HepG2 (cell line): ENCODE measurements around the gene DNAJB11. TPM values are rescaled to one million over a fixed set of nuclear protein-coding genes. Genes with fewer than 3 reads are reported as not detected.

Source experiments
- ARID2 ChIP-seq: sonication (generic); formaldehyde crosslinking; IDR thresholded peaks from 2 replicates; pipeline ENCODE4 v1.8.1; 2022; ENCODE audit warnings: mild to moderate bottlenecking, missing genetic modification reagents, borderline replicate concordance
- CCAR2 ChIP-seq: fragments of 200-400 bp; formaldehyde crosslinking; optimal IDR thresholded peaks from 2 replicates; pipeline ENCODE3; 2018; ENCODE audit warnings: low read depth, mild to moderate bottlenecking, low read length, moderate library complexity
- EED ChIP-seq: sonication (generic); formaldehyde crosslinking; IDR thresholded peaks from 2 replicates; pipeline ENCODE4 v1.5.0; 2020; ENCODE audit warnings: mild to moderate bottlenecking, missing genetic modification reagents
- FOXJ3 ChIP-seq: sonication (generic); formaldehyde crosslinking; IDR thresholded peaks from 2 replicates; pipeline ENCODE4 v1.4.0; 2020; ENCODE audit warnings: missing genetic modification reagents, mild to moderate bottlenecking, borderline replicate concordance
- GATAD2A ChIP-seq: IDR thresholded peaks from 2 replicates; pipeline ENCODE4 v1.6.1; 2016
- GPN1 ChIP-seq: sonication (generic); formaldehyde crosslinking; IDR thresholded peaks from 2 replicates; pipeline ENCODE4 v1.5.1; 2020; ENCODE audit warnings: missing genetic modification reagents, borderline replicate concordance
- HNF4A ChIP-seq: sonication (generic); formaldehyde crosslinking; IDR thresholded peaks from 2 replicates; pipeline ENCODE4 v1.4.0; 2020; ENCODE audit warnings: missing genetic modification reagents
- ISX ChIP-seq: sonication (generic); formaldehyde crosslinking; conservative IDR thresholded peaks from 2 replicates; pipeline ENCODE4 v1.5.0; 2020; ENCODE audit warnings: missing genetic modification reagents
- MED1 ChIP-seq: sonication (generic); formaldehyde crosslinking; IDR thresholded peaks from 2 replicates; pipeline ENCODE4 v1.4.0; 2020; ENCODE audit warnings: missing genetic modification reagents
- MTA1 ChIP-seq: sonication (generic); formaldehyde crosslinking; IDR thresholded peaks from 2 replicates; pipeline ENCODE4 v1.4.0; 2020; ENCODE audit warnings: missing genetic modification reagents, mild to moderate bottlenecking, borderline replicate concordance
- NCOA5 ChIP-seq: sonication (generic); formaldehyde crosslinking; IDR thresholded peaks from 2 replicates; pipeline ENCODE4 v1.4.0; 2020; ENCODE audit warnings: missing genetic modification reagents
- WIZ ChIP-seq: sonication (generic); formaldehyde crosslinking; IDR thresholded peaks from 2 replicates; pipeline ENCODE4 v1.5.1; 2020; ENCODE audit warnings: mild to moderate bottlenecking, missing genetic modification reagents
- ZNF263 ChIP-seq: sonication (generic); formaldehyde crosslinking; IDR thresholded peaks from 2 replicates; pipeline ENCODE4 v1.4.0; 2020; ENCODE audit warnings: missing genetic modification reagents
- ZNF430 ChIP-seq: sonication (generic); formaldehyde crosslinking; IDR thresholded peaks from 2 replicates; pipeline ENCODE4 v1.9.0; 2021; ENCODE audit warnings: mild to moderate bottlenecking, missing genetic modification reagents
- ZNF546 ChIP-seq: sonication (generic); formaldehyde crosslinking; conservative IDR thresholded peaks from 2 replicates; pipeline ENCODE4 v1.8.1; 2023; ENCODE audit warnings: mild to moderate bottlenecking, missing genetic modification reagents
- ZNF781 ChIP-seq: sonication (generic); formaldehyde crosslinking; IDR thresholded peaks from 2 replicates; pipeline ENCODE4 v1.5.1; 2020; ENCODE audit warnings: borderline replicate concordance, mild to moderate bottlenecking, missing genetic modification reagents; ENCODE audit errors: not compliant biosample characterization
- ZNF878 ChIP-seq: sonication (generic); formaldehyde crosslinking; IDR thresholded peaks from 2 replicates; pipeline ENCODE4 v1.8.1; 2023; ENCODE audit warnings: mild to moderate bottlenecking, missing genetic modification reagents, moderate library complexity
- polyA plus RNA-seq, 8 experiments: library from polyadenylated mRNA; depleted of rRNA in 3 of 8; stranded (reverse) in 7 of 8; unstranded in 1 of 8; fragments of >200 nt; fragmentation: Illumina TruSeq in 4 of 8; extraction: Trizol in 4 of 8; gene quantifications; 2 replicates each; pipeline versions ENCODE4 v1.2.1 to v1.2.3, GENCODE V29; 2011 to 2016; ENCODE audit warnings: low read depth in 4 of 8, missing spikeins in 1 of 8, mixed read lengths in 1 of 8; ENCODE audit not compliant: insufficient read depth in 1 of 8
- total RNA-seq, 5 experiments: library from RNA; depleted of rRNA; stranded (reverse); fragments of >200 nt; fragmentation: Illumina TruSeq; extraction: Trizol; gene quantifications; 2 replicates each; pipeline ENCODE4 v1.2.3, GENCODE V29; 2016; ENCODE audit warnings: low read depth in 1 of 5
- TF ChIP-seq, protein P1 (sequence below): sonication (generic); formaldehyde crosslinking; IDR thresholded peaks from 2 replicates; pipeline ENCODE4 v1.4.0; 2020; ENCODE audit warnings: mild to moderate bottlenecking, missing genetic modification reagents
- TF ChIP-seq, protein P2 (sequence below): sonication (generic); formaldehyde crosslinking; IDR thresholded peaks from 2 replicates; pipeline ENCODE4 v1.4.0; 2020; ENCODE audit warnings: missing genetic modification reagents
- TF ChIP-seq, protein P3 (sequence below): sonication (generic); formaldehyde crosslinking; IDR thresholded peaks from 2 replicates; pipeline ENCODE4 v1.9.0; 2021; ENCODE audit warnings: missing genetic modification reagents, mild to moderate bottlenecking, borderline replicate concordance

The DNAJB11 gene
- total and polyA plus RNA-seq, 2 of the 13 experiments (the other 11 are each of a cell fraction or from before 2014, with no cell fraction given) = 41.0 to 132 TPM

GRCh38 chr3:186594591-186595113 is 24.1 kb downstream of the DNAJB11 start (continued):
- TF ChIP-seq MTA1 (peak; percentile 17; the same call in 1 of the 2 replicates), ZNF878 (CRISPR knock-in tag) (no peak), ARID2 (CRISPR knock-in tag) (no peak), ZNF263 (peak; percentile 23; the same call in 1 of the 2 replicates), HNF4A (peak; percentile 49; the same call in 1 of the 2 replicates), ISX (CRISPR knock-in tag) (no peak), ZNF546 (CRISPR knock-in tag) (no peak), GATAD2A (CRISPR knock-in tag) (peak; percentile 46), NCOA5 (CRISPR knock-in tag) (no peak), ZNF430 (no peak), WIZ (CRISPR knock-in tag) (no peak), ZNF781 (CRISPR knock-in tag) (no peak), EED (CRISPR knock-in tag) (no peak), GPN1 (CRISPR knock-in tag) (no peak), FOXJ3 (no peak), CCAR2 (no peak), MED1 (peak; percentile 75; the same call in 1 of the 2 replicates)
- TF ChIP-seq, protein P1, sequence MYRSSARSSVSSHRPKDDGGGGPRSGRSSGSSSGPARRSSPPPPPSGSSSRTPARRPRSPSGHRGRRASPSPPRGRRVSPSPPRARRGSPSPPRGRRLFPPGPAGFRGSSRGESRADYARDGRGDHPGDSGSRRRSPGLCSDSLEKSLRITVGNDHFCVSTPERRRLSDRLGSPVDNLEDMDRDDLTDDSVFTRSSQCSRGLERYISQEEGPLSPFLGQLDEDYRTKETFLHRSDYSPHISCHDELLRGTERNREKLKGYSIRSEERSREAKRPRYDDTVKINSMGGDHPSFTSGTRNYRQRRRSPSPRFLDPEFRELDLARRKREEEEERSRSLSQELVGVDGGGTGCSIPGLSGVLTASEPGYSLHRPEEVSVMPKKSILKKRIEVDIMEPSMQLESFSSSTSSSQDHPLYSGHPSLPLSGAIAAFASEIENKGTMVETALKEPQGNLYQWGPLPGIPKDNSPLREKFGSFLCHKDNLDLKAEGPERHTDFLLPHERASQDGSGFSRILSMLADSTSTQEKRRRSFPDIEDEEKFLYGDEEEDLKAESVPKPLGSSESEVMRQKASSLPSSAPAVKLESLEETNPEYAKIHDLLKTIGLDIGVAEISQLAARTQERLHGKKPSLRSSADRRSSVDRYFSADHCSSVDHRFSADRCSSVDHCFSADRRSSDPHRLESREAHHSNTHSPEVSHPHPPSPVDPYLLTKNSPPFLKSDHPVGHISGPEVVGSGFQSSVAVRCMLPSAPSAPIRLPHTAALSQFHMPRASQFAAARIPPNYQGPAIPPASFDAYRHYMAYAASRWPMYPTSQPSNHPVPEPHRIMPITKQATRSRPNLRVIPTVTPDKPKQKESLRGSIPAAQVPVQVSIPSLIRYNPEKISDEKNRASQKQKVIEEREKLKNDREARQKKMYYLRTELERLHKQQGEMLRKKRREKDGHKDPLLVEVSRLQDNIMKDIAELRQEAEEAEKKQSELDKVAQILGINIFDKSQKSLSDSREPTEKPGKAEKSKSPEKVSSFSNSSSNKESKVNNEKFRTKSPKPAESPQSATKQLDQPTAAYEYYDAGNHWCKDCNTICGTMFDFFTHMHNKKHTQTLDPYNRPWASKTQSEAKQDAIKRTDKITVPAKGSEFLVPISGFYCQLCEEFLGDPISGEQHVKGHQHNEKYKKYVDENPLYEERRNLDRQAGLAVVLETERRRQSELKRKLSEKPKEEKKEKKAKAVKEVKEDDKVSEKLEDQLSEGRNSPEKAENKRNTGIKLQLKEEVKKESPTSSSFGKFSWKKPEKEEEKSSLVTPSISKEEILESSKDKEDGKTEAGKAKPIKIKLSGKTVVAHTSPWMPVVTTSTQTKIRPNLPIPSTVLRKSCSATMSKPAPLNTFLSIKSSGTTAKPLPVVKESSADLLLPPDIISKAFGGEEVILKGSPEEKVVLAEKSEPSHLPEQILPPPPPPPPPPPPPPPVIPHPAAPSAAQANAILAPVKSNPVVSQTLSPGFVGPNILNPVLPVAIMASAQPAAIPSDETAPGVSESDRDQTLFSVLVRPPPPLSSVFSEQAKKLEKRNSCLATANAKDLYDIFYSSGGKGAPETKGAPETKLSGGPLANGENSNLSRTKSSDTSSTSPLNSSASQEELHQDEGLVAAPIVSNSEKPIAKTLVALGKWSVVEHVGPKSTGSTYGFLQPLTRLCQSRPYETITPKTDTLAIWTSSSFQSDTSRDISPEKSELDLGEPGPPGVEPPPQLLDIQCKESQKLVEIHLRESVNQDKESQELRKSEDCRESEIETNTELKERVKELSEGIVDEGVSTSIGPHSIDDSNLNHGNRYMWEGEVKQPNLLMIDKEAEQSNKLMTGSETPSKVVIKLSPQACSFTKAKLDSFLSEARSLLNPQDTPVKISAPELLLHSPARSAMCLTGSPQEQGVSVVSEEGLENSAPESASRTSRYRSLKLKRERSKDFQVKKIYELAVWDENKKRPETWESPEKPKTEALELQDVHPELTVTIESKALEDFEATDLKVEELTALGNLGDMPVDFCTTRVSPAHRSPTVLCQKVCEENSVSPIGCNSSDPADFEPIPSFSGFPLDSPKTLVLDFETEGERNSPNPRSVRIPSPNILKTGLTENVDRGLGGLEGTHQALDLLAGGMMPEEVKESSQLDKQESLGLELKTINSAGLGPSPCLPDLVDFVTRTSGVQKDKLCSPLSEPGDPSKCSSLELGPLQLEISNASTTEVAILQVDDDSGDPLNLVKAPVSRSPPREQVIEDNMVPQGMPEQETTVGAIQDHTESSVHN (CRISPR knock-in tag) = no peak
- TF ChIP-seq, protein P2, sequence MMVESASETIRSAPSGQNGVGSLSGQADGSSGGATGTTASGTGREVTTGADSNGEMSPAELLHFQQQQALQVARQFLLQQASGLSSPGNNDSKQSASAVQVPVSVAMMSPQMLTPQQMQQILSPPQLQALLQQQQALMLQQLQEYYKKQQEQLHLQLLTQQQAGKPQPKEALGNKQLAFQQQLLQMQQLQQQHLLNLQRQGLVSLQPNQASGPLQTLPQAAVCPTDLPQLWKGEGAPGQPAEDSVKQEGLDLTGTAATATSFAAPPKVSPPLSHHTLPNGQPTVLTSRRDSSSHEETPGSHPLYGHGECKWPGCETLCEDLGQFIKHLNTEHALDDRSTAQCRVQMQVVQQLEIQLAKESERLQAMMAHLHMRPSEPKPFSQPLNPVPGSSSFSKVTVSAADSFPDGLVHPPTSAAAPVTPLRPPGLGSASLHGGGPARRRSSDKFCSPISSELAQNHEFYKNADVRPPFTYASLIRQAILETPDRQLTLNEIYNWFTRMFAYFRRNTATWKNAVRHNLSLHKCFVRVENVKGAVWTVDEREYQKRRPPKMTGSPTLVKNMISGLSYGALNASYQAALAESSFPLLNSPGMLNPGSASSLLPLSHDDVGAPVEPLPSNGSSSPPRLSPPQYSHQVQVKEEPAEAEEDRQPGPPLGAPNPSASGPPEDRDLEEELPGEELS (CRISPR knock-in tag) = no peak
- TF ChIP-seq, protein P3, sequence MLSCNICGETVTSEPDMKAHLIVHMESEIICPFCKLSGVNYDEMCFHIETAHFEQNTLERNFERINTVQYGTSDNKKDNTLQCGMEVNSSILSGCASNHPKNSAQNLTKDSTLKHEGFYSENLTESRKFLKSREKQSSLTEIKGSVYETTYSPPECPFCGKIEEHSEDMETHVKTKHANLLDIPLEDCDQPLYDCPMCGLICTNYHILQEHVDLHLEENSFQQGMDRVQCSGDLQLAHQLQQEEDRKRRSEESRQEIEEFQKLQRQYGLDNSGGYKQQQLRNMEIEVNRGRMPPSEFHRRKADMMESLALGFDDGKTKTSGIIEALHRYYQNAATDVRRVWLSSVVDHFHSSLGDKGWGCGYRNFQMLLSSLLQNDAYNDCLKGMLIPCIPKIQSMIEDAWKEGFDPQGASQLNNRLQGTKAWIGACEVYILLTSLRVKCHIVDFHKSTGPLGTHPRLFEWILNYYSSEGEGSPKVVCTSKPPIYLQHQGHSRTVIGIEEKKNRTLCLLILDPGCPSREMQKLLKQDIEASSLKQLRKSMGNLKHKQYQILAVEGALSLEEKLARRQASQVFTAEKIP (CRISPR knock-in tag) = no peak
